ENCODE data around the gene CTSE.

CTSE gene

GRCh38 chr1:206040328-206040727 lies 16.6 kb upstream of the CTSE start:
- H3K4me3 ChIP-seq (ENCODE audit: control insufficient read depth, low read depth, low read length) = no peak overlapping the region

DNA sequence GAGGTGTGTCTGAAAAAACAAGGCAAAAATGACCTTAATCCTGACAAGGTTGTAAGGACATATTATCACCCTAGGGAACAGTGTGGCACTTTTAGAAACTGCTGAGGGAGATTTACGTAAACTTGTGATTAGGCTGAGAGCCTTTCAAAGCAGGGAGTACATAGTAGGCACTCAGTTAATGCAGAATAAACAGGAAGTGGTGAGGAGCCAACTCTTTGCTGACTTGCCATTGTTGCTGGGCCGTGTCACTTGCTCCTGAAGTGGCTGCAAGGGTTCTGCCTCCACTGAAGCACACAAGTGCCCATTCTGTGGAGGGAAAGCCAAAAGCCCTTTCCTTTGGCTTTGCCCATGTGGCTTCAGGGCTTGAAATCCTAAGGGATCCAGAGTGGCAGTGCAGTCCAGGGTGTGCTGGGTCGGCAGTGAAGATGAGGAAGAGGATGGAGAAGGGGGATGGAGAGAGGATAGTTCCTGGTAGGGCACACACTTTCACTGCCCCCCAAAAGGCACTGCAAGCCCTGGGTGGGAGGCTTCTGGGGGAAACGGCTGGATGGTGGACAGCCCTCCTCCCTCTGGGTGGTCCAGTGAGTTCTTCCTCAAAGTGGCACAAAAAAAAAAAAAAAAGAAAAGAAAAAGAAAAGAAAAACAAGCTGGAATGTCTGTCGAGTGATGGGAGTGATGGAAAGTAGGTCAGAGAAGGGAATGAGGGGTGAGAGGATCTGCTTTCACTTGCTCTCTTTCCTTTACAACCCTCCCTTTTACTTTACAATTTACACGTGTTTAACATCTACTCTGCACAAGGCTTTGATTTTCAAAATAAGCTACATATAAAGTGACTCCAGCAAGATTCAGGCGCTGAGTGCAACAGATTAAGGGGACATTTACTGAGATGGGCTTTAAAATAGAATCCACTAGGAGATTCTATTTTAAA lies 15.6 kb upstream of the CTSE start:
- no peak overlapping the region for H3K4me3 ChIP-seq (ENCODE audit: control insufficient read depth, low read depth, low read length)
- no peak for DNase-seq (ENCODE audit: low read depth)
- TF ChIP-seq CTCF (IDR thresholded peaks at IDR 0.05; ENCODE audit: control insufficient read depth, insufficient read depth, low read depth, low read length, missing control alignments) = no peak

More at GRCh38 chr1:206040328-206040727, 16.6 kb upstream of the CTSE start:
- no peak for TF ChIP-seq CTCF (IDR thresholded peaks at IDR 0.05; ENCODE audit: control insufficient read depth, insufficient read depth, low read depth, low read length, missing control alignments)
- DNase-seq (ENCODE audit: low read depth) = no peak

DNA sequence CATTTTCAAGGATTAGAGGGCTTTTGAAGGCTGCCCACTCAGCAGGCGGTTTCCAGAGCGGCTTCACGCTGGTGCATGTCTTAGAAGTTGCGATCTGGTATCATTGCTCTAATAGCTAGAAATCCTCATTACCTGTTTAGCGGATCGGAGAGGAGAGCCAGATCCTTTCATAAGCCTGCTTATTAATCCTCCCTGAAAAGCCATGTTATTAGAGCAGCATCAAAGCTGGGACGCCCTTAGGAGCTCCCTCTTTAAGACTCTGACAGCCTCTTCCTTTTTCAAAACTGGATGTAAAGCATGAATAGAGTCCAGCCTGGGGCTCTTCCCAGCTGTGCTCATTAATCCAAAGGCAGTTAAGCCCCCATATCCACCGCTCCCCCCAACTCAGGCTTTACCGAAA lies 13.9 kb upstream of the CTSE start:
- TF ChIP-seq CTCF (IDR thresholded peaks at IDR 0.05; ENCODE audit: control insufficient read depth, insufficient read depth, low read depth, low read length, missing control alignments) = no peak
- no peak overlapping the region for H3K4me3 ChIP-seq (ENCODE audit: control insufficient read depth, low read depth, low read length)
- DNase-seq (ENCODE audit: low read depth) = no peak

DNA sequence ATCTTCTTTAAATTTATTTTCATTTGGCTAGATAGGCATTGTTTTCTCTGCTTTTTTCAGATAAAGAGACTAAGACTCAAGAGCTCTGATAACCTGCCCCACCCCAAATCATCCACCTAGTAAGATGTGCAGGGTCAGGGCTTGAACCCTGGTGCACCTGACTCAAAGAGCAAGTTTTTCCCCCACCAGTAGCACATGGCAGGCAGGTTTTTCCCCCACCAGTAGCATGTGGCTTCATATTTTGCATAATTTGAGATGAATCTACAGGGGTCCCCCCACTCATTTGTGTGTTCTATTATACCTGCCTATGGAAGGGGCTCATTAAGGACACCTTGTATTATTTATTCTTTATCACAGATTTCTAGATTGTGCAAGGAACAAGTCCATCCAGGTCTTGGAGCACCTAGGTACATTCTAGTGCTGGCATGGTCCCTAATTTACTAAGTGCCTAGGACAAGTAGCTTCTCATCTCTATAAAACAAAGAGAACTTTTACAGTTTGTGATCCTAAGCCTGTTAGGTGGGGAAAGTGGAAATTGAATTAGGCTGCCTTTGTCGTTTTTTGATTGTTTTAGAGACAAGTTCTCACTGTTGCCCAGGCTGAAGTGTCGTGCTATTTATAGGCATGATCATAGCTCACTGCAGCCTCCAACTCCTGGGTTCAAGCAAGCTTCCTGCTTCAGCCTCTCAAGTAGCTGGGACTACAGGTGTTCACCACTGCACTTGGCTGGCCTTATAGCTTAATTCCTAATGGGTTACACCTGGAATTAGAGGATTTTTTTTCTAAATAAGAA lies 13.2 kb upstream of the CTSE start:
- no peak for TF ChIP-seq CTCF (IDR thresholded peaks at IDR 0.05; ENCODE audit: control insufficient read depth, insufficient read depth, low read depth, low read length, missing control alignments)
- H3K4me3 ChIP-seq (ENCODE audit: control insufficient read depth, low read depth, low read length) = no peak overlapping the region
- no peak for DNase-seq (ENCODE audit: low read depth)

DNA sequence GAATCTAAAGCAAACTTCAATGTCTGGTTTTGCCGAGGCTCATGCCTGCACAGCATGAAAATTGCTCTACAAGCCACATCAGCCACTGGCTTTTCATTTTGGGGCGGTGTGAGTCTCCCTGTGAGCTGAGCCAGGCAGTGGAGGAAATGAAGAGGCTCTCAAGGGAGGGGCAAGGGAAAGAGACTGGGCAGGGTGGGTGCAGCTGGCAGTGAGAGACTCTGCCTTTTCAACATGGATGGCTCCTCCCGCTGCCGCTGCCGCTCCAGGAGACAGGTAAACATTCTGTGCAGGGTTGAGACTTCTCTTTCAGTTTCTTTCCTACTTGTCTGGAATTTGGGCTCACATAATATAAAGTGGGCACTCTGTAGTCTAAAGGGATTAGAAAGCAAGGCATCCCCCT lies 11.3 kb upstream of the CTSE start:
- DNase-seq (ENCODE audit: low read depth) = no peak
- H3K4me3 ChIP-seq (ENCODE audit: control insufficient read depth, low read depth, low read length) = no peak overlapping the region
- TF ChIP-seq CTCF (IDR thresholded peaks at IDR 0.05; ENCODE audit: control insufficient read depth, insufficient read depth, low read depth, low read length, missing control alignments) = no peak

GRCh38 chr1:206032380-206033140 lies 8.9 kb upstream of the CTSE start:
- no peak overlapping the region for H3K4me3 ChIP-seq (ENCODE audit: control insufficient read depth, low read depth, low read length)
- TF ChIP-seq CTCF (IDR thresholded peaks at IDR 0.05; ENCODE audit: control insufficient read depth, insufficient read depth, low read depth, low read length, missing control alignments) = no peak
- no peak for DNase-seq (ENCODE audit: low read depth)
